HUDEP-2 (cell line): ENCODE results near the gene ANKRD11.

Source experiments
- DNase-seq, 76 experiments: peaks; one replicate each; lab custom pipeline; 2025; ENCODE audit not compliant: unreplicated experiment in 76 of 76; lab: John Stamatoyannopoulos, UW

Gene ANKRD11

DNA sequence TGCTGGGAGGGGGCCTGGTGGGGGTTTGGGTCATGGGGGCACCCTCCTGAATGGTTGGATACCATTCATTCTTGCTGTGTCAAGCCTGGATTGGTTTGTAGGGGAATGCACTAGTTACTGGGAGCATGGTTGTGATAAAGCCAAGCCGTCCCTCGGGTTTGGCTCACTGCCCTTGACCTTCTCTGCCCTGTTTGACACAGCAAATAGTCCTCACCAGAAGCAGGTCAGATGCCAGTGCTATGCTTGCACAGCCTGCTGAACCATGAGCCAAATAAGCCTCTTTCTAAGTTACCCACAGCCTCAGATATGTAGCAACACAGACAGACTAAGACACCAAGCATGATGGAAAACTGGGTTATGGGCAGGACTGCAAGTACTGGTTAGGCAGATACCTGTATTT, 258.3 kb downstream of the ANKRD11 start:
- no peak for DNase-seq

DNA sequence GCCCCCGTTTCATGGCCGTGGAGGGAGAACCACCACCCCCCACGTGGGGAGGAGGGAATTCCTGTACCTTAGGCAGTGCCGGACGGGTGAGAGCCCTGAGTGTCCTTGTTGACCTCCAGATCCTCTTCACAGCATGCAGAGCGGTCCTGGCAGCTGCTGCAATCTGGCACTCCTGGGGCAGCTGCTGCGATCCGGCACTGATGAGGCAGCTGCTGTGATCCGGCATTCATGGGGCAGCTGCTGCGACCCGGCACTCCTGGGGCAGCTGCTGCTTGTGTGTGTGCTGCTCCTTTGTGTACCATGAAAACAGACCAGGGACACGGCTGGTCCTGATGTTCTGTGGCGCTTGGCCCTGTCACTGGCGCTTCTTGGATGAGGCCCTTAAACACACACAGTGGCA, 260.1 kb downstream of the ANKRD11 start:
- no peak for DNase-seq

DNA sequence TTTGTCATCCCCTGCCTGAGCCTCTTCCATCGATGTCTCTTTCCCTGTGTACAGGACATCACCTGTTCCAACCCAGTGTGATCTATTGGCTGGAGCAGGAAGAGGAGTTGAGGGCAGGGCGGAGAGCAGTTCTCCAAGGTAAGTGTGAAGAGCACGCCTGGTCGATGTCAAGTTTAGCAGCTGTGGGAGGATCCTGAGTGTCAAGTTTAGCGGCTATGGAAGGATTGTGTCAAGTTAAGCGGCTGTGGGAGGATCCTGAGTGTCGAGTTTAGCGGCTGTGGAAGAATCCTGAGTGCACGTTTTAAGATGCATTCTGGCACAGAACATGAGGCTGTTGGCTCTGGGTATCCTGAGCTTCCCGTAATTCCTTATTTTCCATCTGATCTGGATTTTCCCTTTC, 265.7 kb downstream of the ANKRD11 start:
- DNase-seq = no peak

DNA sequence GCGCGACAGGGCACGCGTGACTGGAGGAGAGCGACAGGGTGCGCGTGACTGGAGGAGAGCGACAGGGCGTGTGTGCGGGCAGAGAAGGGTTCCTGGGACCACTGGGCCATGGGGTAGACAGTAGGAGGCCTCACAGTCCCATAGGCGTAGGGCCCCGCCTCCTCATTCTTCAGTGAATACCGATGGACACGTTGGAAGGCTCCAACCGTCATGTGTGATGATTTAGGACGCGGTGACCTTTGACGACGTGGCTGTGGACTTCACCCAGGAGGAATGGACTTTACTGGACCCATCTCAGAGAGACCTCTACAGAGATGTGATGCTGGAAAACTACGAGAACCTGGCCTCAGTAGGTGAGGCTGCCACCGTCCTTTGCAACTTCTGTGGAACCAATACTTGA, 267.4 kb downstream of the ANKRD11 start:
- no peak for DNase-seq

DNA sequence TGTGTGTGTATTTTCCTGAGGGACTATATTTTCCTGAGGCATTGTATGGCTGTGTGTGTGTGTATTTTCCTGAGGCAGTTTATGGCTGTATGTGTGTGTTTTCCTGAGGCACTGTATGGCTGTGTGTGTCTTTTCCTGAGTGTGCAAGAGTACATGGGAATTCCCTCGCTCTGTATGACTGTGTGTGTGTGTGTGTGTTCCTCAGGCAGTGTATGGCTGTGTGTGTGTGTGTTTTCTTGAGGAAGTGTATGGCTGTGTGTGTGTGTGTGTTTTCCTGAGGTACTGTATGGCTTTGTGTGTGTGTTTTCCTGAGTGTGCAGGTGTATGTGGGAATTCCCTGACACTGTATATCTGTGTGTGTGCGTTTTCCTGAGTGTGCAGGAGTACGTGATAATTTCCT, 268.8 kb downstream of the ANKRD11 start:
- no peak for DNase-seq

DNA sequence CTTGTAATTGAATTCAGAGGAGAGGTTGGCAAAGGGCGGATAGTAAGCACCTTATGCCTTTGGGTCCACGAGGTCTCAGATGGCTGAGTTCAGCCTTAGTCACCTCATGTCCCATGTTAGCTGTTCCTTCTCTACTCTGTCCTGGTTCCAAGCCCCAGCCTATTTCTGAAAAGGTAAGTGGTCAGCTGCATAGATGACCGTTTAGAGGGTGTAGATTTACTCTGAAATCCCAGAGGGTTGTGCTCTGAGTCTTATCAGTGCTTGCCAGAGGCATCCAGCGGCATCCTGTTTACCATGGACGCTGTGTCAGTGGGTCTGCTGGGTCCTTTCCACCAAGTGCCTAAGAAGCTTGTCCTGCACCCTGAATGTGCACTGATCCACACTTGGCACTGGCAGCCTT, 271.0 kb downstream of the ANKRD11 start:
- peak in 4 of 76 experiments; percentile 2 to 4 (median 2) for DNase-seq
